Measurements from ENCODE around the gene ASPN.
A peak's percentile ranks its signal among the peaks of the same experiment; 100 is the strongest.

The ASPN gene

DNA sequence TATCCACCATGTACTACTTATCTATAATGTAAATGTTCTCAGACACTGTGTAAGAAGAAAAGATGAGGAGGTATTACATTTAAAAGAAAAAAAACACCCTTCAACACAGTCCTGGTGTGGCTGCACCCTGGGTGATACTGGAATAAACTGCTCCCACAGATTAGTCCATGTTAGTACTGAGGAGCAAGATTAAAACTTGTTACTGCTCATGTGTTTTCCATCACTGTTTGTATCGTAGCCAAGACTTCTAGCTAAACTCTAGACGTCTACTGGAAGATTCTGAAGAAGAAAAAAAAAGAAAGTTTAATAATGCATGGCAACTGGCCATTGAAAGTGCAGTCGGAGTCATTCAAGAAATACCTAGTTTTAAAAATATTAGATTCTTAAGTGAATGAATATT is at the start of gene ASPN:
Gene ASPN (minus strand): TSS at position 178 of the 400 bp plus-strand sequence.
- H3K27me3 Mint-ChIP-seq: no peaks in the 10 kb centered on the region
- H3K4me3 Mint-ChIP-seq: no peak within 1 kb of the TSS
- no peaks in the 10 kb centered on the region for H3K36me3 Mint-ChIP-seq (ENCODE audit: low read depth)
- intact Hi-C loops (cut with micrococcal nuclease): no loop called here
- H3K4me1 Mint-ChIP-seq (ENCODE audit: low read depth): peaks cover 18% of the 10 kb centered on the region
- H3K9me3 Mint-ChIP-seq: no peaks in the 10 kb centered on the region
- H3K27ac Mint-ChIP-seq: peak within 1 kb of the TSS; percentile 24

DNA sequence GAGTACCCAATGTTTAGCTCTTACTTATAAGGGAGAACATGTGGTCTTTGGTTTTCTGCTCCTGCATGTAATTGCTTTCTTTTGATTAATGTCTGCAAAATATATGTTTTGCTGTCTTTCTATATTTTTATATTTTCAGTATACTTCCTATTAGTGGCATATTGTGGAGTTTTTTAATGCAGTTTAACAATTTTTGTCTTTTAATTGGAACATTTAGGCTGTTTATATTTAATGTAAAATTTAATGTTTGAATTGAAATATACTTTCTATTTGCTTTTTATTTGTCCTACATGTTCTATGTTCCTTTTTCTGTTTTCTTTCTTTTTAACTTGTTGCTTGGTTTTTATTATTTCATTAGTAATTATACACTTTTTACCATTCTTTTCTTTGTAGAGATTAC is 48.6 kb upstream of the ASPN start:
- no peaks in the 10 kb centered on the region for H3K27me3 Mint-ChIP-seq
- no peak overlapping the region for H3K4me3 Mint-ChIP-seq
- H3K27ac Mint-ChIP-seq: no peak overlapping the region
- no peaks in the 10 kb centered on the region for H3K9me3 Mint-ChIP-seq
- intact Hi-C loops (cut with micrococcal nuclease): no loop called here
- H3K4me1 Mint-ChIP-seq (ENCODE audit: low read depth): peaks cover 17% of the 10 kb centered on the region
- H3K36me3 Mint-ChIP-seq (ENCODE audit: low read depth): no peaks in the 10 kb centered on the region

DNA sequence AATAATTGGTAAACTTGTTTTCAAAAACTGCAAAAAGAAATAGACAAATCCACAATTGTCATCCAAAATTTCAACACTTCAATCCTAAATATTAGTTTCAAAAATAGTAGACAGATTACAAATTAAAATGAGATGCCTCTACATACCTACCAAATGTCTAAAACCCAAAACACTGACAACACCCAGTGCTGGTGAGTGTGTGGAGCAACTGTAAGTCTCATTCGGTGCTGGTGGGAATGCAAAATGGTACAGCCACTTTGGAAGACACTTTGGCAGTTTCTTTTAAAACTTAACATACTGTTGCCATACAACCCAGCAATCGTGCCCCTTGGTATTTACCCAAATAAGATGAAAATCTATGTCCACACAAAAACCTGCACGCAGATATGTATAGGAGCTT is 46.8 kb upstream of the ASPN start:
- no peak overlapping the region for H3K4me3 Mint-ChIP-seq
- H3K9me3 Mint-ChIP-seq: no peaks in the 10 kb centered on the region
- H3K36me3 Mint-ChIP-seq (ENCODE audit: low read depth): no peaks in the 10 kb centered on the region
- H3K4me1 Mint-ChIP-seq (ENCODE audit: low read depth): peaks cover 4% of the 10 kb centered on the region
- H3K27me3 Mint-ChIP-seq: no peaks in the 10 kb centered on the region
- H3K27ac Mint-ChIP-seq: no peak overlapping the region
- intact Hi-C loops (cut with micrococcal nuclease): no loop called here

DNA sequence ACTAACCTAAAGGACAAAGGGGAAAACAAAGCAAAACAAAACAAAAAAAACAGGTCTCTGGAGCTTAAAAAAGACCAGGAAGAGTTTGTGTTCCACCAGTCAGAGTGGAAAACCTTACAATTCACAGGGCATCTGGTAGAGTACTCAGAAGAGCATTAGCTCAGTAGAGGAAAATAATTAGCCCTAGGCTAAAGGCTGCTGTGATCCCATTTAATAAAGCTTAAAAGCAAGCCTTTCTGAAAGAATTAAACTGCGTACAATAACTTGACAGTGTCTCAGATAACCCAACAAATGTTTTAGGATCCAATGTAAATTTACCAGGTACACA is 46.2 kb upstream of the ASPN start:
- Mint-ChIP-seq H3K4me3 (no peak overlapping the region), H3K27me3 (no peaks in the 10 kb centered on the region), H3K27ac (no peak overlapping the region), H3K36me3 (ENCODE audit: low read depth) (no peaks in the 10 kb centered on the region), H3K4me1 (ENCODE audit: low read depth) (no peaks in the 10 kb centered on the region), H3K9me3 (no peaks in the 10 kb centered on the region)
- intact Hi-C loops (cut with micrococcal nuclease): no loop called here

DNA sequence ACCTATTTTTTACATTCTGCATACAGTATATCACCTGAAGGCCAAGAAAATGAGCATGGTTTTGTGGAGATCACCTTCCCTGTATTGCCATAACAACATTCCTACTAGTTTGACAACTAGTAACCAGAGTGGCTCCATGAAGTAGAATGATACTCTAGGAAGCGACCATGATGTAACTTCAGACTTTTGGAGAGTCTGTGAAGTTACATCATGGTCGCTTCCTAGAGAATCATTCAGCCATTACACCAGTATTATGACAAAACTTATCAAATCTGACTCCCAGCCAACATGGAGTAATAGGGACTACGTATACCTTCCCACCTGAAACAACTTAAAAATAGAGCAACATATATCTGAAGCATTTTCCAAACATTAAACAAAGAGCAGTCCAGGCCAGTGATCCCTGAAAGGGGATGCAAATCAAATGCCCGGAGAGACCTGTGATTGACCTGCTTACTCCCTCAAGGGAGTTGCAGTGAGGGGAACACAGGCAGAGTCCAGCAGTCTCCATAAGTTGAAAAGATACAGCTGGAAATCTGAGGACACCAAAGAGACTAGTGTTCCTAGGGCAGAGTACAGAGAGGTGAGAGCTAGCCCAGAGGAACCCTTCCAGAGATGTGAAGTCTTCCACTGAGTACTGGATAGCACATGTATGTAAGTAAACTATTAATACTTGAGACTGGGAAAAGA is 45.7 kb upstream of the ASPN start:
- Mint-ChIP-seq H3K27me3 (no peaks in the 10 kb centered on the region), H3K36me3 (ENCODE audit: low read depth) (no peaks in the 10 kb centered on the region), H3K4me3 (no peak overlapping the region), H3K4me1 (ENCODE audit: low read depth) (no peaks in the 10 kb centered on the region), H3K9me3 (no peaks in the 10 kb centered on the region), H3K27ac (no peak overlapping the region)
- intact Hi-C loops (cut with micrococcal nuclease): no loop called here

DNA sequence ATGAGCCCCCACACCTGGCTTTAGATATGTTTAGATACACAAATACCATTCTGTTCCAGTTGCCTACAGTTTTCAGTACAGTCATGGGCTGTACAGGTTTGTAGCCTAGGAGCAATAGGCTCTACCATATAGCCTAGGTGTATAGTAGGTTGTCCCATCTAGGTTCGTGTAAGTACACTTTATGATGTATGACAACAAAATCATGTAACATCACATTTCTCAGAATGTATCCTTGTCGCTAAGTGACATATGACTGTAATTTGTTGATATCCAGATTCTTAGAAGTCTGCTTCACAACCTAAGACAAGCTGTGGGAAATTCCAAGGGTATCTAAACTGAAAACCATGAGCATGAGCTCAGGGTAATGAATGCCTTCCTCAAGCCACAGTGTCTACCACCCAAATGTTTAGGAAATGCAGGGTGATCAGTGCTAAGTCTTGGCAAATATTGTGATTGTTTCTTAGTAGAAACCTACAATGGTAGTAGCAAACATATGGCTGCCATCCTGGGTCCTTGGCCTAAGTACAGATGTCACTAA is 45.1 kb upstream of the ASPN start:
- Mint-ChIP-seq H3K9me3 (no peaks in the 10 kb centered on the region), H3K4me3 (no peak overlapping the region), H3K36me3 (ENCODE audit: low read depth) (no peaks in the 10 kb centered on the region), H3K4me1 (ENCODE audit: low read depth) (no peaks in the 10 kb centered on the region), H3K27me3 (no peaks in the 10 kb centered on the region), H3K27ac (no peak overlapping the region)
- intact Hi-C loops (cut with micrococcal nuclease): no loop called here

DNA sequence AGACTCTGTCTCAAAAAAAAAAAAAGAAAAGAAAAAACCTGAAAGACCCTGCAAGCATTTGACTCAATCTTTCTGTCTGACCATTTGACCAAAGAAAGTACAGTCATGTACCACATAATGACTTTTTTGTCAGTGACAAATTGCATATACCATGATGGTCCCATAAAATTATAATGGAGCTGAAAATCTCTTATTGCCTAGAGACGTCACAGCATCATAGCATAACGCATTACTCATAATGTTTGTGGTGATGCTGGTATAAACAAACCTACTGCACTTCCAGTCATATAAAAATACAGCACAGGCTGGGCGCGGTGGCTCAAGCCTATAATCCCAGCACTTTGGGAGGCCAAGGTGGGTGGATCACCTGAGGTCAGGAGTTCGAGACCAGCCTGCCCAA is 43.0 kb upstream of the ASPN start:
- no peaks in the 10 kb centered on the region for H3K9me3 Mint-ChIP-seq
- H3K4me1 Mint-ChIP-seq (ENCODE audit: low read depth): no peaks in the 10 kb centered on the region
- intact Hi-C loops (cut with micrococcal nuclease): no loop called here
- H3K27ac Mint-ChIP-seq: no peak overlapping the region
- H3K27me3 Mint-ChIP-seq: no peaks in the 10 kb centered on the region
- no peak overlapping the region for H3K4me3 Mint-ChIP-seq
- H3K36me3 Mint-ChIP-seq (ENCODE audit: low read depth): no peaks in the 10 kb centered on the region

DNA sequence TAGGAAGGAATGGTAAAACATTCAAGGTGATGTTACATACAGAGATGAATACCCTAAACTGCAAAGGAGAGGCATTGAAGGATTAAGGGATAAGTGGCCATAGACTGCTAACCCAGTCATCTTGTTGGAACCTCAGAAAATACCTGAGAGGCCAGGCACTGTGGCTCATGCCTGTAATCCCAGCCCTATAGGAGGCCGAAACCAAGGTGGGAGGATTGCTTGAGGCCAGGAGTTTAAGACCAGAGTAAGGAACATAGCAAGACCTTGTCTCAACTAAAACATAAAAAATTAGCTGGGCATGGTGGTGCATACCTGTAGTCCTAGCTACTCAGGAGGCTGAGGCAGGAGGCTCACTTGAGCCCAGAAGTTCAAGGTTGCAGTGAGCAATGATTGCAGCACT is 42.6 kb upstream of the ASPN start:
- Mint-ChIP-seq H3K9me3 (no peaks in the 10 kb centered on the region), H3K27ac (no peak overlapping the region), H3K36me3 (ENCODE audit: low read depth) (no peaks in the 10 kb centered on the region), H3K4me1 (ENCODE audit: low read depth) (no peaks in the 10 kb centered on the region), H3K4me3 (no peak overlapping the region), H3K27me3 (no peaks in the 10 kb centered on the region)
- intact Hi-C loops (cut with micrococcal nuclease): no loop called here

DNA sequence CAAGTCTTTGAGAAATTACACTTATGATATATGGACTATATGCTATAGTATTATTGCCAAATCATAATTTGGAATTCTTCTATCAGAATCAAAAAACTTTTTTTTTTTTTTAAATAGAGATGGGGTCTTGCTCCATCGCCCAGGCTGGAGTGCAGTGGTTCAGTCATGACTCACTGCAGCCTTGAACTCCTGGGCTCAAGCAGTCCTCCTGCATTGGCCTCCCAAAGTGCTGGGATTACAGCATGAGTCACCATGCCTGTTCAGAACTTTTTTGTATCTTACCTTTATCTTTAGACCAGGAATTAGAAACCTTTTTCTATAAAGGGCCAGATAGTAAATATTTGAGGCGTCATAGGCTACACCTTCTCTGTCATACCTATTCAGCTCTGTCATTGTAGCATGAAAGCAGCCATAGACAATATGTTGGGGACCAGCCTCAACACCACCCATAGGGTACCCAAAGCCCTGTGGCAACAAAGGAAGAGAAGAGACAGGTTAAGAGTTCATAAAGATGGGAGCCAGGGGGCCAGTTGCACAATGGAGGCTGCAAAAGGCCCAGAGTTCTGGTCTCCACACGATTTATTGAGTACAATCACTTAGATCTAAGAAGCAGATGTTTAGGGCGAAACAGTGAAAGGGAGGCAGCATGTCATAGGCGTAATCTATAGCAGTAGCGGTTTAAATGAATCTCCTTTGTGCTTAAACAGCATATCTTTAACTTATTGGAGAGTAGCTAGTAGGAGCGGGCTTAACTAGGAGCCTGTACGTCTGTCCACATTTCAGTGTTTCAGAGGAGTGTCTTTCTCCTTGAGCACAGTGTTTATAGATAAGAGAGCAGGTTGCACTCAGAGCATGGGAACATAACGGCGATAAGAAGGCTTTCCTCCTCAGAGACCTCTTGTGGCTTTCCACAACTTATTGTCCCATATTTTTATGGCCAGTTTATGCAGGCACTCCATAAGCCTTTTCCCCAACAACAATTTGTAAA is 41.0 kb upstream of the ASPN start:
- Mint-ChIP-seq H3K9me3 (no peaks in the 10 kb centered on the region), H3K36me3 (ENCODE audit: low read depth) (no peaks in the 10 kb centered on the region), H3K27ac (no peak overlapping the region), H3K4me1 (ENCODE audit: low read depth) (no peaks in the 10 kb centered on the region), H3K4me3 (no peak overlapping the region), H3K27me3 (no peaks in the 10 kb centered on the region)
- intact Hi-C loops (cut with micrococcal nuclease): no loop called here

DNA sequence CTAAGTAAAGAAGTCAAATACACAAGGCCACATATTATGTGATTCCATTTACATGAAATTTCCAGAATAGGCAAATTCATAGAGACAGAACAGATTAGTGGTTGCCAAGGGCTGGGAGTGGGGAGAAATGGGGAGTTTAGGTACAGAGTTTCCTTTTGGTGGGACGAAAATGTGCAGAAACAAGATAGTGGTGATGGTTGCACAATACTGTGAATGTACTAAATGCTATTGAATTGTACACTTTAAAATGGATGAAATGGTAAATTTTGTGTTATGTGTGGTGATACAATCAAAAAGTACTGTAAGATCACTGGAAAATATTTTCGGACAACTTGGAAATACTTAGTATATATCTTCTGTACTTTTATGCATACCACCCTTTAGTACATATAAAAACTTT is 38.5 kb upstream of the ASPN start:
- Mint-ChIP-seq H3K27ac (no peak overlapping the region), H3K27me3 (no peaks in the 10 kb centered on the region), H3K9me3 (no peaks in the 10 kb centered on the region), H3K4me3 (no peak overlapping the region), H3K36me3 (ENCODE audit: low read depth) (no peaks in the 10 kb centered on the region), H3K4me1 (ENCODE audit: low read depth) (no peaks in the 10 kb centered on the region)
- intact Hi-C loops (cut with micrococcal nuclease): no loop called here

DNA sequence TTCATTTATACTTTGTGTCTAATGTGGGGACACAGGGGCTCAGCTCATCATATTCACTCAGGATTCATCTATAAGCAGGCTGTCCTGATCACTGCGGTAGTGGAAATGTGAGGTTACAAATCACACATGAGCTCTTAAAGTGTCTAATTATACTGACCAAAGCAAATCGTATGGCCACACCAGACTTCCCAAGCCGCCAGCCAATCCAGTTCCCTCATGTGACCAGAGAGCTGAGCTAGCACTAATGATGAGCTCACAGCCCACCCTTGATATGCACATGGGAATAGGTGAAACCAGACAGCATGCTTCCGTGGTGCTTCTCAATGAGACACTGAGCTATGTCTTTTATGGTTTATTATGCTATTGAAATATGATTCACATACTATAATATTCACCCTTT is 35.9 kb upstream of the ASPN start:
- Mint-ChIP-seq H3K9me3 (no peaks in the 10 kb centered on the region), H3K4me1 (ENCODE audit: low read depth) (no peaks in the 10 kb centered on the region), H3K27ac (no peak overlapping the region), H3K36me3 (ENCODE audit: low read depth) (no peaks in the 10 kb centered on the region), H3K27me3 (no peaks in the 10 kb centered on the region), H3K4me3 (no peak overlapping the region)
- intact Hi-C loops (cut with micrococcal nuclease): no loop called here

DNA sequence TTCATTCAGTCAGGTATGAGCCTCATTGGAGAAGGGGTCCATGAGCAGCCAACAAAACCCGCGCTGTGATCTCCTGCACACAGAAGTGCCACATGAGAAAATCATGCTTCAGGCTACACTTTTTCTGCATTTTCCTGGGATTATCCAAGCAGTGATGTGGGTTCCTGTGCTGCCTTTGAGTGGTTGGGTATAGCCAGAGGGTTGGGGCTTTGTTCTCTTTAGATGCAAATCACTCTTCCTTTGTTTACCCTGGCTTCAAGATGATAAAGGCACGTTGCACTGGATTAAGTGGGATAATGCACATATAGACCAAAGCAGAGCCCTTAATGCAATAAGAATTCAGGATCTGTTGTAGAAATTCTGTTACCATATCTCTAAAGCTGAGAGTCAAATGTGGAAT is 34.7 kb upstream of the ASPN start:
- intact Hi-C loops (cut with micrococcal nuclease): no loop called here
- no peaks in the 10 kb centered on the region for H3K36me3 Mint-ChIP-seq (ENCODE audit: low read depth)

DNA sequence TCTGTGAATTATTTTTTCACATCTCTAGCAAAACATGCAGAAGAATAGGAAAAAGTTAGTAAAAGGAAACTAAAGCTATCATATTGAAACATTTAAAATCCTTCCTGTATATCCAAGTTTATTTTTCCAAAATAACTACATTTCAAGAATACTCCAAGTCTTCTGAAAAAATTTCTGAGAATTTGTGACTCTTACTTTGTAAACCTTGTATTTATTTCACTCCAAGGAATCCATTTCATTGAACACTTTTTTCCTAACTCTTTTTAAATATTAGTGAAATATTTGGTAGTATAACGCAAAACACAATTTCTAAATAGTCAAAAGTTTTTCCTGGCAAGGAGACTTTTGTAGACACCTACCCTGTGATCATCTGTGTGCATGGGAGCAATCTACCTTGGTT is 34.2 kb upstream of the ASPN start:
- Mint-ChIP-seq H3K4me1 (ENCODE audit: low read depth) (peaks cover 1% of the 10 kb centered on the region), H3K27ac (no peak overlapping the region), H3K36me3 (ENCODE audit: low read depth) (no peaks in the 10 kb centered on the region), H3K27me3 (no peaks in the 10 kb centered on the region), H3K9me3 (no peaks in the 10 kb centered on the region), H3K4me3 (no peak overlapping the region)
- intact Hi-C loops (cut with micrococcal nuclease): no loop called here

More for the DNA sequence above, 34.7 kb upstream of the ASPN start:
- H3K4me3 Mint-ChIP-seq: no peak overlapping the region
- no peaks in the 10 kb centered on the region for H3K4me1 Mint-ChIP-seq (ENCODE audit: low read depth)
- no peaks in the 10 kb centered on the region for H3K9me3 Mint-ChIP-seq
- no peaks in the 10 kb centered on the region for H3K27me3 Mint-ChIP-seq
- no peak overlapping the region for H3K27ac Mint-ChIP-seq

DNA sequence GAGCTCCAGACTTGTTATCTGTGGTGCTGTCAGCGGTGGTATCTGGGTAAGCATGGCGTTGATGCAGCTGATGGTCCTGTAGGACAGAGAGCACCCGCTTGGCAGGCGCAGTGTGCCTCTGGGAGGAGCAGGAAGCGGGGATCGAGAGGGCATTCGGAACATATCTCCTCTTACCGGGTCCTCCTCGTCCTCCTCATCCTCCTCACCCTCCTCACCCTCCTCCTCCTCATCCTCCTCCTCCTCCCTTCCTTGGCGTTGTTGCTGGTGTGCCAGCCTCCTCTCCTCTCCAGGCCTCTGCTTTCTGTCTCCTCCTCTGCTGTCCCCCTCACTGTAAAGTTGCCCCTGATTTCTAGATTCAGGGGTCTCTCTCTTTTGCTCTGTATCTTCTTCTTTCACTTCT is 32.3 kb upstream of the ASPN start:
- intact Hi-C loops (cut with micrococcal nuclease): no loop called here
- no peaks in the 10 kb centered on the region for H3K9me3 Mint-ChIP-seq
- H3K27ac Mint-ChIP-seq: no peak overlapping the region
- no peaks in the 10 kb centered on the region for H3K27me3 Mint-ChIP-seq
- peaks cover 12% of the 10 kb centered on the region for H3K4me1 Mint-ChIP-seq (ENCODE audit: low read depth)
- no peaks in the 10 kb centered on the region for H3K36me3 Mint-ChIP-seq (ENCODE audit: low read depth)
- H3K4me3 Mint-ChIP-seq: no peak overlapping the region

Data from dendritic cell treated with granulocyte-macrophage colony-stimulating factor and Interleukin-4, amounts not matched to agents 40 ng/mL and 50 ng/mL, for 4 days (primary cell).